LoVo (cell line): ENCODE data around the gene IQCH.
"Not testable (repeated sequence)": the region's sequence is repeated elsewhere in the genome, so short reads cannot be mapped to it uniquely, and the experiment has no call there.

ENCODE experiments used
- DNase-seq: peaks from one replicate; pipeline ENCODE4 v3.0.0-alpha.2; 2016; ENCODE audit warnings: low spot score

IQCH gene

GRCh38 chr15:67446449-67446848 is 191.9 kb downstream of the IQCH start:
- no peak for DNase-seq

DNA sequence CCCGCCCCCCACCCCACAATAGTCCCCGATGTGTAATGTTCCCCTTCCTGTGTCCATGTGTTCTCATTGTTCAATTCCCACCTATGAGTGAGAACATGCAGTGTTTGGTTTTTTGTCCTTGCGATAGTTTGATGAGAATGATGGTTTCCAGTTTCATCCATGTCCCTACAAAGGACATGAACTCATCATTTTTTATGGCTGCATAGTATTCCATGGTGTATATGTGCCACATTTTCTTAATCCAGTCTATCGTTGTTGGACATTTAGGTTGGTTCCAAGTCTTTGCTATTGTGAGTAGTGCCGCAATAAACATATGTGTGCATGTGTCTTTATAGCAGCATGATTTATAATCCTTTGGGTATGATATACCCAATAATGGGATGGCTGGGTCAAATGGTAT is 193.8 kb downstream of the IQCH start:
- not testable (repeated sequence) for DNase-seq

GRCh38 chr15:67453703-67454102 is 199.1 kb downstream of the IQCH start:
- not testable (repeated sequence) for DNase-seq

DNA sequence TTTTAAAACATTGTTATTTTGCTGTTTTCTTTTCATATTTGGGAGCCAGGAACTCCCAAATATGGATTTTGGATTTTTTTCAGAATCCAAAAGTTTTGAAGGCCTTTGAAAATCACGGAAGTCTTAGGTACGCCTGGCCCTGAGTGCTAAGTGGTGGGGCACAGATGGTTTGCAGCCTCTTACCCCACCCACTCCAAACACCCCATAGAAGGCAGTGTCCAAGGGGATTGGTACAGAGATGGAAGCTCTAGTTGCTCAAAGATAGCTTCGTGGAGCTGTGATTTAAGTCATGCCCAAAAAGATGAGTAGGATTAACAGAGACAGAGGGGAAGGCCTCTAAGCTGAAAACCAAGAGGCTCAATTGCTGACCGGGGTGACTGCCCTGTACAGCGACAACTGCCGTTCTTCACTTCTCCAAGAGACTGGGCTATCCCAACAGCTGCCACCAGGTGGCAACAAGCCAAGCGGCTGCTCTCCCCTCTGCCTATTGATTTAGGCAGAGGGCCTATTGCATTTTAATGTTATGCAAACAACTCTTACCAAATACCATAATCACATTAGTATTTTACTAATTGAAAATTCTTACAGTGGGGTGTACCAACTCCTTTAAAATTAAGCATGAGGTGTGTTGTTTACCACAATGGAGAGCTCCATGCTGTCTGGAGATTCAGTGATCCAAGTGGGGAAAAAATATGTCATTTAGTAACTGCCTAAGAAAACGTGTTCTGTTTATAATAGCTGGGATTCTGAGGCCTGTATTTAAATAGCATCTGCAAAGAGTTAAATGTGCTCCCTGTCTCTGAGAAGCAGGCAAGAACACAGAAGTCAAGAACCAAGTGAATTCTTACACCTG is 202.3 kb downstream of the IQCH start:
- peak; percentile 82 for DNase-seq

GRCh38 chr15:67458331-67459029 is 203.9 kb downstream of the IQCH start:
- no peak for DNase-seq

DNA sequence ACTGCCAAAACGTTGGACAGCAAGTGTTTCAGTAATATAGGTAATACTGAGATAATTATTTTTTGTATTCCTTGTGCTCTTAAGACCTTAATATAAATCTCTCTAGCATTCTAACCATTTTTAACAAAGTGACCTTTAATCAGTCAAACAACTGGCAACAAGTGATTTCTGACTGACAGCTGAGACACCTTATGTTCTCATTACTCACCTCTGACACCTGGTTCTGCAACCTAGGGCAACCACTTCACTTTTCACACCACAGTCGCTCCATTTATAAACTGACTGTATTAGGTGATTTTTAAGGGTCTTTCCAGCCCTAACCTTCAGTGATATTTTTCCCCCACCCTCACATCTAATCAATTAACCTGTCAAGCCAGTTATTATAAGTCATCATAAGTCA is 205.9 kb downstream of the IQCH start:
- no peak for DNase-seq

- no peak for DNase-seq
These were observed 207.1 kb downstream of the IQCH start for GRCh38 chr15:67461735-67462134.

DNA sequence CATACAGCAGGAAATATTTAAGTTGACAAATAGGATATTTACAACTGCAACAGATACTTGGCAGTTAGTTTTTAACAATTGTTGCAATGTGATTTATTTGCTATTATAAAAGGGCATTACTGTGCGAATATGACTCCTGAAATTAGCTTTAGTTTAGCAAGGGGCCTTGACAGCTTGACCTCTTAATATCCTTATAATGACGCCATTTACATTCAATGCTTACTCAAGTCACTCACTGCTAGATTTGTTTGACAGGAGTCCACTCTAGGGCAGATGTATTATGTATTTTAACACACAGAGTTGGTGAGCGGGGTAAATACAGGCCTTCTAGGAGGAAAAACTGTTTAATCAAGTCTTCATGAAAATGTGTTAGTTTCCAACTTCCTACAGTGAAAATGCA is 208.3 kb downstream of the IQCH start:
- DNase-seq = no peak

GRCh38 chr15:67463488-67463887 is 208.9 kb downstream of the IQCH start:
- DNase-seq = no peak

- DNase-seq = no peak
These were observed 210.8 kb downstream of the IQCH start for GRCh38 chr15:67465196-67465952.

GRCh38 chr15:67468416-67468815 is 213.8 kb downstream of the IQCH start:
- DNase-seq = no peak

DNA sequence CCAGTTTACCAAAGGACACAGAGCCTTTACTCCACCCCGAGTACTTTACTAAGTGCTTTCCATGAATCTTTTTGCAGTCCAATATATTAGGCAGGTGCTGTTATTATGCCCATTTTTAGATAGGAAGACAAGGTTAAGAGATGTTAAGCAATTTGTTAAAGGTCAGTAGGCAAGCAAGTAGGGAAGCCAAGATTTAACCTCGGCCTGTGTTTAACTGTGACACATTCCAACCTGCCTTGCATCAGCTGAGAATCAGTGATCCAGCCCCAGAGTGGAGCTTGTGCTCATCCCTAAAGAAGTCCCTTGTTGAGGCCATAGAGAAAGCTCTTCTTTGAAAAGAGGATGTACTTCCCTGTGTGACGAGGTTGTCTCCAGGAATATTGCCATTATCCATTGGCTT is 215.1 kb downstream of the IQCH start:
- no peak for DNase-seq

DNA sequence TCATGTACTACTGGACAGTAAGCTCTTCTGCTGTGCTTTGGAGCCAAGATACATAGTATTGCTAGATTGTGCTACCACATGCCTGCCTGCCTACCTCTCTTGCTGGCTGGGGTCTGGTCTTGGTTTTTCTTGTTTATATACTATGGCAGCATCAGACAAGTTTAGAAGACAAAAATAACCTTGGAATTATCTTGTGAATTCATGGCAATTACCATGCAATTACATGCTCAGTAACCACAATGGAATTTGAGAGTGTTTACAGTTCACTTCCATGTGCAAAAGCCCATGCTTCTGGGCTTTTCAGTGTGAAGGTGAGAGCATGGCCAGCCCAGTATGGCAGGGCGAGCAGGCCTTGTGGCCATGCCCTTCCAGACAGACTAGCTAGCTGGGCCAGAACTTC is 218.4 kb downstream of the IQCH start:
- DNase-seq = no peak

DNA sequence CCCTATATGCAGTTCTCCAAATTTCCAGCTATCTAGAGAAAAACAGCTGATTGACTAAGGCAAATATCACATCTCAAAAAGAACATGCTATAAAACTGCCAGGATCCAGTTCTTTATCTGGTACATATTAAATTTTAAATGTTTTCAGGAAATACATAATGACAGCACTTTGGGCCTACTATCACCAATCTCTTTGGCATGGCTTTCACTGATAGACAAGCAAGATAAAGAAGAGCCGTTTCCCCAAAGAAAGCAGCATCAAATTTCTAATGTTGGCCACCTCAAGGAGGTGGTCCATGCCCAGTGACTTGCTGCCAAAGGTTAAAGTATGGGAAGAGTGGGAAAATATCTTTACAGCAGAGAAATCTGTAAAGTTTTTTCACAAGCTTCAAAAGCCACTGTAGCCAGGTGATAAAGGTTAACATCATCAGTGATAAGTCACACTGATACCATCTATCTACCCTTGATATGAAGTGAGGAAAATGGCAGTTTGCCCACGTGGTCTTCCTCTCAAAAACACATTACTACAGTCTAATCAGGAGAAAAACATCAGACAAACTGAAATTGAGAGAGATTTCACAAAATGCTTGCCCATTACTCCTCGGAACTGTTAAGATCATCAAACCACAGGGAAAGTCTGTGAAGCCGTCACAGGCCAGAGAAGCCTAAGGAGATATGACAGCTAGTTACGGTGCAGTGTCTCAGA is 220.0 kb downstream of the IQCH start:
- DNase-seq = no peak

DNA sequence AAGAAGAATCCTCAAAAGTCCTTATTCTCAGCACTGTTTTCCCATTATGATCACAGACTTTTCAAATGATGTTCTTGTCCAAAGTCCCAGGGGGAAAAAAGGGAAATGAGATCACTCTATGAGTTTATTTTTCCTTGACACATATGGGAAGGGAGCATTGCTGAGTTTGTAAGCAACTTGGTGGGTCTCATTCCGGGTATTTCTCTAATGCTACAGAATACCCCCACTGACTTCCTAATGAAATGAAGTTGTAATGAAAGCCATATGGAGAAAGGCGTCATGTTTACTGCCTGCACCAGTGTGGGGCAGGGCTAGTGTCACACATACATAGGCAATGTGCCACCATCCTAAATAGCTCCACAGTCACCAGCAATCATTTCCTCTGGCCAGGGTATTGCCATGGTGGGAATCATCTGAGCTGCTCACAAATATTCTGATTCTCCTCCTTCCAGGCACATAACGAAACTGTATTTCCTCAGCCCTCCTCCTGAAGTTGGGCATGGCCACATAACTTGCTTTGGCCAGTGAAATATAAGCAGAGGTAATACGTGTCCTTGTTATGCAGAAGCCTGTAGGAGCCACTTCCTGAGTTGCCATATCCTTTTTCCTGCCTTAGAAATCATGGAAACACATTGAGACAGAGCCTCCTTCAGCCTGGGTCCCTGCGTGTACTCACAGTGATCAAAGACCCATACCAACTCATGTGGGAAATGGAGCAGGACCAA is 225.4 kb downstream of the IQCH start:
- DNase-seq = no peak

DNA sequence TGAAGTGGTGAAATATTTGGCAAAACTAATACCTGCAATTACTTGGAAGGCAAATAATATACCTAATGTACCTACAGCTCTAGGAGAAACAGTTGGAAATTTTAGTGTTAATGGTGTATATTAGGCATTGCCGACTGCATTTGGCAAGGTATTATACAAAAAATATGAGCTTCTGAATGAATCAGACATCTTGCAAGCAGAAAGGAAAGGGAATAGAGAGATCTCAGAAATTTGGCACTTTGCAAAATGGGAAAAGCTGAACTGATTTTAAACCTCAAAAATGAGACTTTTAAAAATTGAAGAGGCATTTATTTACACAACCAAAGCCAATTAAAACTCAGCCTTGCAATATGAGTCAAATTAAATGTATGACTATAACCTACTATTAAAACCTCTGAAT is 226.2 kb downstream of the IQCH start:
- DNase-seq = no peak

- no peak for DNase-seq
These were observed 227.1 kb downstream of the IQCH start for GRCh38 chr15:67481680-67482079.

DNA sequence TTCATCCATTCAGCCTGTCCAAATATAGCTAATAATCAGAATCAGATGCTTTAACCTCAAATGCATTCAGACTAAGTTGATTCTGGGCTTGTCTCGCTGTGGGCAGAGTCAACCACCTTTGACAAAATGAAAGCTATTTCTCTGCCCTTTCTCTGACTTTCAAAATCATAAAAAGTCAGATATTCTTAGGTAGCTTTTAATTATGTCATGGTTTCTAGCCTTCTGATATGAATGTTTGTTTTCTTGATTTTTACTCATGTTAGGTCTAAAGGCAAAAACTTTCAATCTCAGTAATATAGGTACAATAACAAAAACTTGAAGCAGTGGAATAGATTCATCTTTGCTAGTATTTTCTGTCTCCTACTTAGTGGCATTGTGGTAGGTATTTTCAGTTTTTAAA is 241.0 kb downstream of the IQCH start:
- no peak for DNase-seq

DNA sequence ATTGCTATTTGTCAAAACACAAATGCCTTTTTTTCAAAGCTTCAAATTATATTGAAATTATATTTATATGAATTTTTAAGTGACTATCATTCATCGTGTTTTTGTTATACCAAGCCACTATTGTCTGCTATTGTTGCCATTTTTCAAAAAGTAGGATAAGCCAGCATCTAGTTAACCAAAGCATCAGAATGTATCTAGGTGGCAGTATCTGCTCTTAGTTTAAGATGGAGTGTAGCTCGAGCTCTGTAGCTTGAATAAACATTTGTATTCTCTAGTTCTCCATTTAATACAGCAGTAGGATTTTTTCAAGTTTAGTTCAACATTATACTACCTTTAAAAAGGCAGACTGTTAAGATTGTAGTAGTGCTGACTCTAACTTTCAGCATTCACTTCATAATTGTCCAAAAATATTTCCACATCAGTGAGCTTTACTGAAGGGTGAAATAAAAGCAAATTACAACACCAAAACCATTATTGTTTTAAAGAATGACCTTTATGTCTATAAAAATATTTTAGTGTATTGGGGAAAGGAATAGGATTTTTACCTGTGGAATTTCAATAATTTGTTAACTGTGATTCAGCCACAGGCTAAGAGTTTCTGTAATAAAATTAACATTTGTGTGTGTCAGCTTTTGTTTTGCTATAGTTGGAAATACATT is 246.7 kb downstream of the IQCH start:
- DNase-seq = no peak

- no peak for DNase-seq
These were observed 247.4 kb downstream of the IQCH start for GRCh38 chr15:67501836-67502461.
